ENCODE measurements around the gene SEC14L2.

- TF ChIP-seq POLR2A (IDR thresholded peaks at IDR 0.05; ENCODE audit: low read depth, low read length) (no peak), POLR2AphosphoS5 (IDR thresholded peaks at IDR 0.05; ENCODE audit: low read depth, low read length) (no peak), POU2F2 (IDR thresholded peaks at IDR 0.05; ENCODE audit: low read depth, low read length) (no peak), TAF1 (IDR thresholded peaks at IDR 0.05; ENCODE audit: low read depth, low read length) (no peak)
Observed at GRCh38 chr22:30365891-30366290, 30.9 kb upstream of the SEC14L2 start.

Measured in GM12891 (cell line).